Mononuclear cell (primary cell): ENCODE results near the gene AKAP4. TPM values are rescaled to one million over a fixed set of nuclear protein-coding genes. Genes with fewer than 3 reads are reported as not detected.

Experiments
- H3K27me3 ChIP-seq: 2 replicates; pipeline ENCODE4 v1.6.0; 2011; ENCODE audit warnings: low read length, control low read depth; ENCODE audit not compliant: insufficient read depth
- H3K4me1 ChIP-seq: 2 replicates; pipeline ENCODE4 v1.5.1; 2011; ENCODE audit warnings: mild to moderate bottlenecking, low read length, control low read depth; ENCODE audit not compliant: insufficient read depth
- H3K4me3 ChIP-seq: 2 replicates; pipeline ENCODE4 v1.5.1; 2011; ENCODE audit warnings: mild to moderate bottlenecking, low read length, moderate library complexity
- H3K9me3 ChIP-seq: 2 replicates; pipeline ENCODE4 v1.5.1; 2011; ENCODE audit warnings: low read depth, mild to moderate bottlenecking, control low read depth, low read length
- total RNA-seq: library from RNA; depleted of rRNA; stranded (reverse); fragments of >200 nt; gene quantifications from one replicate; pipeline ENCODE4 v1.2.3, GENCODE V29; 2012

Gene AKAP4
- total RNA-seq, 1 donor = not detected

DNA sequence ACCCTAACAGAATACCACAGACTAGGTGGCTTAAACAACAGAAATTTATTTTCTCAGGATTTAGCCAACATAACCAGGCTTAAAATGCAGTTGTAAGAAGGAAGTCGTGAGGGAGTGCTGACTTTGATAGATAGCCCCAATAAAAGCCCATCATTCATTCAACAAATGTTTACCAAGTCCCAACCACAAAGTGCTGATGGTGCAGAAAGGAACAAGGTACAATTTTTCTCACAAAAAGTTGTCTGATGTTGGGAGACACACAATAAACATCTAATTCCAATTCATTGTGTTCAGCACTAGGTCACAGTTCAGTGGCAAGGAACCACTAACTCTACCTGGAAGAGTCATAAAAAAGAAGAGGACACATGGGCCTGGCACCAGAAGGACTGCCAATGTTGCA, 42.2 kb downstream of the AKAP4 start:
- Histone ChIP-seq H3K9me3 (no peaks in the 10 kb centered on the region), H3K27me3 (no peaks in the 10 kb centered on the region), H3K4me3 (no peak overlapping the region), H3K4me1 (no peaks in the 10 kb centered on the region)

DNA sequence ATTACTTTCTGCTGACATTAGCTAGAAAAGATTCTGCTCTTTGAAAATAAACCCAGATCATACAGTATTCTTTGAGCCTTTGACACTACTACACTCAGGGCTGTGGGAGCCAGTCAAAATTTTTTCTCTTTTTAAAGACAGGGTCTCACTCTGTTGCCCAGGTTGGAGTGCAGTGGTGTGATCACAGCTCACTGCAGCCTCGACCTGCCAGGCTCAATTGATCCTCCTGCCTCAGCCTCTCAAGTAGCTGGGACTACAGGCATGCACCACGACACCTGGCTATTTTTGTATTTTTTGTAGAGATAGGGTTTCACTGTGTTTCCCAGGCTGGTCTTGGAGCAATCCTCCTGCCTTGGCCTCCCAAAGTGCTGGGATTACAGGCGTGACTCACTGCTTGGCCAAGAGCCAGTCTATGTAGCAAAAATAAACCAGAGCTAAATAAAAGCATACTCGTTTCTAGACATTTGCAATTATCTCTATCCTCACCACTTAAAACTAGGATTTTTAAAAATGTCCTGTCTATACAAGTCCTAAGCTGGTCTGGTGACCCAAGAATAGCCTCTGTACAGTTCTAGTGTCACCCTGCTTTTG, 43.2 kb downstream of the AKAP4 start:
- no peak overlapping the region for H3K4me3 ChIP-seq
- H3K9me3 ChIP-seq = no peaks in the 10 kb centered on the region
- no peaks in the 10 kb centered on the region for H3K27me3 ChIP-seq
- no peaks in the 10 kb centered on the region for H3K4me1 ChIP-seq

GRCh38 chrX:50154429-50154828, 46.4 kb downstream of the AKAP4 start:
- Histone ChIP-seq H3K9me3 (no peaks in the 10 kb centered on the region), H3K4me1 (no peaks in the 10 kb centered on the region), H3K4me3 (no peak overlapping the region), H3K27me3 (no peaks in the 10 kb centered on the region)

GRCh38 chrX:50152456-50152855, 48.4 kb downstream of the AKAP4 start:
- H3K9me3 ChIP-seq = no peaks in the 10 kb centered on the region
- H3K4me3 ChIP-seq = no peak overlapping the region
- no peaks in the 10 kb centered on the region for H3K4me1 ChIP-seq
- H3K27me3 ChIP-seq = no peaks in the 10 kb centered on the region

DNA sequence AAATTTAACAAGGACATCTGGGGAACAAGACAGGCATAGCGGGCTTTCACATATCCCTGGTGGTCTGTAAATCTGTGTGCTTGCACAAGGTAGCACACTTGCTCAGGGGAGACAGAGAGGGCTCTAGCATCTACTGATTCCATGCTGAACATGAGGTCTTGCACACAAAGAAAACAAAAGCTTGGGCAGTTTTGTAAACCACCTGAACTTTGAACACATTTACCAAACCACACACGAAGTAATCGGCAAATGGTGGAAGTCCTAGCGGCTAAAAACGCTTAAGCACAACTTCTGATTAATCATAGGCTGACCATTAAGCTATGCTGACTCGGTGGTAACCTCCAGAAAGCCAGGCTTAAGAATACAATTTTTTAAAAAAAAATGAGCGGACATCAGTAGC, 52.8 kb downstream of the AKAP4 start:
- H3K27me3 ChIP-seq = no peaks in the 10 kb centered on the region
- no peak overlapping the region for H3K4me3 ChIP-seq
- no peaks in the 10 kb centered on the region for H3K9me3 ChIP-seq
- no peaks in the 10 kb centered on the region for H3K4me1 ChIP-seq

Other genes starting within 250 kb of the AKAP4 start
- gene CCNB3, start 3.8 kb upstream of the AKAP4 start, total RNA-seq = 0.10 TPM